Esophagus muscularis mucosa (tissue), 4 donors: ENCODE data around the gene CX3CL1. TPM values are rescaled to one million over a fixed set of nuclear protein-coding genes. Genes with fewer than 3 reads are reported as not detected.
"Not testable (repeated sequence)": the region's sequence is repeated elsewhere in the genome, so short reads cannot be mapped to it uniquely, and the experiment has no call there.

Experiments used
- DNase-seq: peaks from one replicate; pipeline ENCODE4 v3.0.0-alpha.2; 2017; ENCODE audit errors: extremely low spot score
- H3K27ac ChIP-seq, 4 donors: fragments of 200-600 bp; sonication (generic); replicated peaks in 1 of 4; 1 replicate in 3 of 4; 2 replicates in 1 of 4; pipeline ENCODE4 v1.5.1; 2016 to 2019; ENCODE audit warnings: mild to moderate bottlenecking in 1 of 4
- H3K27me3 ChIP-seq, 4 donors: fragments of 200-600 bp; sonication (generic); one replicate each; pipeline versions ENCODE4 v1.5.1 to v1.6.0; 2016 to 2019
- H3K36me3 ChIP-seq, 4 donors: fragments of 200-600 bp; sonication (generic); one replicate each; pipeline ENCODE4 v1.5.1; 2016 to 2019
- H3K4me1 ChIP-seq, 4 donors: fragments of 200-600 bp; sonication (generic); one replicate each; pipeline ENCODE4 v1.5.1; 2016 to 2019
- H3K4me3 ChIP-seq, 4 donors: fragments of 200-600 bp; sonication (generic); 1 replicate in 2 of 4; 2 replicates in 2 of 4; pipeline ENCODE4 v1.5.1; 2016 to 2019; ENCODE audit warnings: mild to moderate bottlenecking in 4 of 4, moderate library complexity in 1 of 4
- H3K9me3 ChIP-seq, 4 donors: fragments of 200-600 bp; sonication (generic); 1 replicate in 3 of 4; 2 replicates in 1 of 4; pipeline ENCODE4 v1.5.1; 2016 to 2019
- CTCF ChIP-seq, 3 experiments: fragments of 200-600 bp in 2 of 3; fragments of 450-650 bp in 1 of 3; sonication (generic) in 2 of 3; IDR thresholded peaks; one replicate each; pipeline ENCODE4 v1.5.1; 2017 to 2019; ENCODE audit warnings: antibody characterized with exemption in 3 of 3, mild to moderate bottlenecking in 2 of 3, moderate library complexity in 1 of 3
- EP300 ChIP-seq: sonication (generic); formaldehyde crosslinking; IDR thresholded peaks from one replicate; pipeline ENCODE4 v1.6.1; 2017; ENCODE audit warnings: antibody characterized with exemption
- POLR2A ChIP-seq: fragments of 450-650 bp; IDR thresholded peaks from one replicate; pipeline ENCODE4 v1.6.1; 2017; ENCODE audit warnings: antibody characterized with exemption, moderate library complexity, mild to moderate bottlenecking, low read depth
- POLR2AphosphoS5 ChIP-seq, 2 donors: sonication (generic); formaldehyde crosslinking; IDR thresholded peaks; one replicate each; pipeline ENCODE4 v1.6.1; 2017; ENCODE audit warnings: antibody characterized with exemption in 2 of 2
- WGBS: methylation state at CpG from one replicate; pipeline ENCODE4 v1.1.5; 2018; 5-methylcytosine and 5-hydroxymethylcytosine counted together
- intact Hi-C: fragments of 100-400 bp; cut with DNase I; formaldehyde crosslinking; loops from one replicate; pipeline ENCODE4 v1.15.1; 2023
- total RNA-seq, 4 donors: library from RNA; depleted of rRNA; stranded (reverse); fragments of >200 nt; gene quantifications; one replicate each; pipeline versions ENCODE4 v1.1.0 to v1.2.1, GENCODE V29; 2016

Gene CX3CL1
- total RNA-seq, 4 donors from 2014 or later: 26.8 to 40.4 (median 29.9) TPM

GRCh38 chr16:57391708-57392107 is 19.4 kb downstream of the CX3CL1 start:
- no peaks in the 10 kb centered on the region for H3K9me3 ChIP-seq
- no peaks in the 10 kb centered on the region for H3K36me3 ChIP-seq
- WGBS: 87% methylated on average over 5 of the region's 5 CpGs
- no peak overlapping the region for H3K27ac ChIP-seq
- H3K4me3 ChIP-seq: no peak overlapping the region
- peaks cover 6 to 15% (median 11%) of the 10 kb centered on the region in 4 donors for H3K4me1 ChIP-seq
- intact Hi-C loops: no loop called here
- TF ChIP-seq POLR2A: no peak
- no peak for TF ChIP-seq CTCF (IDR thresholded peaks at IDR 0.05)
- TF ChIP-seq POLR2AphosphoS5 (IDR thresholded peaks at IDR 0.05): no peak
- no peak for TF ChIP-seq EP300
- H3K27me3 ChIP-seq: no peaks in the 10 kb centered on the region
- no peak for DNase-seq

GRCh38 chr16:57392694-57393093 is 20.4 kb downstream of the CX3CL1 start:
- intact Hi-C loops: no loop called here
- no peak for TF ChIP-seq POLR2A
- no peak for TF ChIP-seq EP300
- TF ChIP-seq POLR2AphosphoS5 (IDR thresholded peaks at IDR 0.05): no peak
- TF ChIP-seq CTCF (IDR thresholded peaks at IDR 0.05): no peak
- peaks cover 0 to 13% (median 8%) of the 10 kb centered on the region in 4 donors for H3K4me1 ChIP-seq
- no peak overlapping the region for H3K4me3 ChIP-seq
- H3K9me3 ChIP-seq: no peaks in the 10 kb centered on the region
- 82% methylated on average over 1 of the region's 1 CpG for WGBS
- no peaks in the 10 kb centered on the region for H3K36me3 ChIP-seq
- no peaks in the 10 kb centered on the region for H3K27me3 ChIP-seq
- no peak overlapping the region for H3K27ac ChIP-seq
- DNase-seq: no peak

GRCh38 chr16:57394444-57394843 is 22.2 kb downstream of the CX3CL1 start:
- DNase-seq: no peak
- no peaks in the 10 kb centered on the region for H3K27me3 ChIP-seq
- TF ChIP-seq POLR2AphosphoS5 (IDR thresholded peaks at IDR 0.05) (no peak), EP300 (no peak), POLR2A (no peak)
- no peak overlapping the region for H3K4me3 ChIP-seq
- no peaks in the 10 kb centered on the region for H3K9me3 ChIP-seq
- WGBS: 67% methylated on average over 5 of the region's 7 CpGs
- no peak overlapping the region for H3K27ac ChIP-seq
- no peaks in the 10 kb centered on the region for H3K36me3 ChIP-seq
- intact Hi-C loops: no loop called here
- peaks cover 0 to 13% (median 6%) of the 10 kb centered on the region in 4 donors for H3K4me1 ChIP-seq

- Histone ChIP-seq H3K9me3 (no peaks in the 10 kb centered on the region), H3K4me1 (peaks cover 0 to 13% (median 6%) of the 10 kb centered on the region in 4 donors), H3K27ac (no peak overlapping the region), H3K36me3 (no peaks in the 10 kb centered on the region), H3K27me3 (no peaks in the 10 kb centered on the region), H3K4me3 (no peak overlapping the region)
- intact Hi-C loops: no loop called here
- TF ChIP-seq CTCF (IDR thresholded peaks at IDR 0.05) (no peak), EP300 (no peak), POLR2A (no peak), POLR2AphosphoS5 (IDR thresholded peaks at IDR 0.05) (no peak)
- 94% methylated on average over 5 of the region's 5 CpGs for WGBS
- DNase-seq: no peak
These were observed 22.7 kb downstream of the CX3CL1 start for GRCh38 chr16:57395026-57395425.

GRCh38 chr16:57396786-57397185 is 24.5 kb downstream of the CX3CL1 start:
- H3K36me3 ChIP-seq: no peaks in the 10 kb centered on the region
- no peaks in the 10 kb centered on the region for H3K27me3 ChIP-seq
- no peak overlapping the region for H3K27ac ChIP-seq
- 79% methylated on average over 4 of the region's 4 CpGs for WGBS
- DNase-seq: no peak
- H3K9me3 ChIP-seq: no peaks in the 10 kb centered on the region
- H3K4me3 ChIP-seq: no peak overlapping the region
- TF ChIP-seq POLR2AphosphoS5 (IDR thresholded peaks at IDR 0.05) (no peak), CTCF (IDR thresholded peaks at IDR 0.05) (no peak), POLR2A (no peak), EP300 (no peak)
- intact Hi-C loops: no loop called here
- peaks cover 0 to 4% (median 0%) of the 10 kb centered on the region in 4 donors for H3K4me1 ChIP-seq

GRCh38 chr16:57397493-57397892 is 25.2 kb downstream of the CX3CL1 start:
- 84% methylated on average over 4 of the region's 4 CpGs for WGBS
- H3K4me3 ChIP-seq, H3K27me3 ChIP-seq, DNase-seq, H3K27ac ChIP-seq, intact Hi-C loops, H3K4me1 ChIP-seq, H3K9me3 ChIP-seq, H3K36me3 ChIP-seq: not testable (repeated sequence)
